Endothelial cell (in vitro differentiated cells): ENCODE results near the gene PRELP. TPM values are rescaled to one million over a fixed set of nuclear protein-coding genes. Genes with fewer than 3 reads are reported as not detected.

Source experiments
- DNase-seq: peaks from one replicate; pipeline ENCODE4 v3.0.0; 2021; ENCODE audit warnings: low spot score
- H3K27ac Mint-ChIP-seq: one replicate; pipeline ENCODE4 v1.8.0; 2021; ENCODE audit warnings: mixed read lengths, inconsistent platforms; ENCODE audit not compliant: unreplicated experiment
- H3K27me3 Mint-ChIP-seq: one replicate; pipeline ENCODE4 v1.8.0; 2021; ENCODE audit warnings: mild to moderate bottlenecking, moderate library complexity, mixed read lengths, inconsistent platforms; ENCODE audit not compliant: unreplicated experiment
- H3K36me3 Mint-ChIP-seq: one replicate; pipeline ENCODE4 v1.8.0; 2021; ENCODE audit warnings: mild to moderate bottlenecking, low read depth, mixed read lengths, inconsistent platforms; ENCODE audit not compliant: unreplicated experiment
- H3K4me1 Mint-ChIP-seq: one replicate; pipeline ENCODE4 v1.8.0; 2021; ENCODE audit warnings: mild to moderate bottlenecking, mixed read lengths, inconsistent platforms; ENCODE audit not compliant: unreplicated experiment
- H3K4me3 Mint-ChIP-seq: one replicate; pipeline ENCODE4 v1.8.0; 2021; ENCODE audit warnings: mild to moderate bottlenecking, mixed read lengths, inconsistent platforms; ENCODE audit not compliant: unreplicated experiment
- H3K9me3 Mint-ChIP-seq: one replicate; pipeline ENCODE4 v1.8.0; 2021; ENCODE audit warnings: mixed read lengths, inconsistent platforms; ENCODE audit not compliant: unreplicated experiment
- total RNA-seq: library from RNA; stranded (reverse); fragmentation: NEBNext Ultra II Directional; extraction: Animal tissue kit (Norgen Biotek cat#: 25700); gene quantifications from one replicate; pipeline ENCODE4 v1.2.1, GENCODE V29; 2021; ENCODE audit not compliant: unreplicated experiment
- TF ChIP-seq, protein P1 (sequence below): fragments of 200-600 bp; sonication (generic); IDR thresholded peaks from one replicate; pipeline ENCODE4 v1.5.0; 2021; ENCODE audit warnings: antibody characterized with exemption; ENCODE audit not compliant: unreplicated experiment

The PRELP gene
- total RNA-seq, 1 donor from 2014 or later, result 0.13 TPM

DNA sequence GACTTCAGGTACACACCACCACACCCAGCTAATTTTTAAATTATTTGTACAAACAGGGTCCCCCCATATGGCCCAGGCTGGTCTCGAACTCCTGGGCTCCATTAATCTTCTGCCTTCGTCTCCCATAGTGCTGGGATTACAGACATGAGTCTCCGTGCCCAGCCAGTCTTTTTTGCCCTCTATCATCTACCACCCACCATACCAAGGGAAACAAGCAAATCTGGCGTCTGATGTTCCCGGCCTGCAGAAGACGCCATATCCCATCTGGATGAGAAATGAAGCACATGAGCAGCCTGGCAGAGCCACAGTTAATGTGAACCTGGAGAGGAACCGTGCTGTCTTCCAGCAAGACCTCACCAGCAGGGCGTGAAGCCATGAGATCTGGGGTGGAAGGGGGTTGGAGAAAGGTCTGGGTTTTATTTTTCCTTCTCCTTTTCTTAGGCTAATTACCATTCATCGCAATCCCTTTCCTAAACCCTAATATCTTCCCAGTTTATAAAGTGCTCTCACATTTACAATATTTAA, 1.8 kb upstream of the PRELP start:
- H3K27ac Mint-ChIP-seq, result no peak overlapping the region
- TF ChIP-seq, protein P1, sequence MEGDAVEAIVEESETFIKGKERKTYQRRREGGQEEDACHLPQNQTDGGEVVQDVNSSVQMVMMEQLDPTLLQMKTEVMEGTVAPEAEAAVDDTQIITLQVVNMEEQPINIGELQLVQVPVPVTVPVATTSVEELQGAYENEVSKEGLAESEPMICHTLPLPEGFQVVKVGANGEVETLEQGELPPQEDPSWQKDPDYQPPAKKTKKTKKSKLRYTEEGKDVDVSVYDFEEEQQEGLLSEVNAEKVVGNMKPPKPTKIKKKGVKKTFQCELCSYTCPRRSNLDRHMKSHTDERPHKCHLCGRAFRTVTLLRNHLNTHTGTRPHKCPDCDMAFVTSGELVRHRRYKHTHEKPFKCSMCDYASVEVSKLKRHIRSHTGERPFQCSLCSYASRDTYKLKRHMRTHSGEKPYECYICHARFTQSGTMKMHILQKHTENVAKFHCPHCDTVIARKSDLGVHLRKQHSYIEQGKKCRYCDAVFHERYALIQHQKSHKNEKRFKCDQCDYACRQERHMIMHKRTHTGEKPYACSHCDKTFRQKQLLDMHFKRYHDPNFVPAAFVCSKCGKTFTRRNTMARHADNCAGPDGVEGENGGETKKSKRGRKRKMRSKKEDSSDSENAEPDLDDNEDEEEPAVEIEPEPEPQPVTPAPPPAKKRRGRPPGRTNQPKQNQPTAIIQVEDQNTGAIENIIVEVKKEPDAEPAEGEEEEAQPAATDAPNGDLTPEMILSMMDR, result no peak
- no peak for DNase-seq
- H3K9me3 Mint-ChIP-seq, result no peaks in the 10 kb centered on the region
- H3K4me1 Mint-ChIP-seq, result peaks cover 5% of the 10 kb centered on the region
- peaks cover 2% of the 10 kb centered on the region for H3K27me3 Mint-ChIP-seq
- no peak overlapping the region for H3K4me3 Mint-ChIP-seq
- no peaks in the 10 kb centered on the region for H3K36me3 Mint-ChIP-seq

DNA sequence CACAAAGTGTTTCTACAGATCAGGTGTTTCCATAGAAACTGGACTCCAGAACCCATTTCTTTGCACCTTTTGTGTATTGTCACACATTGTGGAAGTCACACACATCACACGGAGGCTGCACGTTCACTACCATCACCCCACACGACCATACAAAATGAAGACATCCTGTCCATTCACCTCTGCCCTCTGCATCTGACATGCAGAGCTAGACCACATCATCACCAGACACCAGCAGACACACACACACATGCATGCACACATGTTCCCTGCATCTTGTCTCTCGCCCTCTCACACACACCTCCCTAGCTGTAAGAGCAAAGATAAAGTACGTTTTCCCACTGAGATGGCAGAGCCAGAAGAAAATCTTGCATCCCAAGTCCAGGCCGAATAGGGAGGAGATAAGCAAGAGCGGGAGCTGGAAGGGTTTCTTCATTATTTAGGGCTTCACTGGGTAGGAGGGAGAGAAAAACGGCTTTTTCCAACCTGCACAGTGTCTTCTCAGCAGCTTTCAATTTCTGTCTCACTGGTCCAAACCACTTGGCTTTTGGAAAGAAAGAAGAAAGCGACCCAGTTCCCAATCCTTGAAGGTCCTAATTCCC, 709 bp downstream of the PRELP start:
- DNase-seq, result no peak
- H3K27me3 Mint-ChIP-seq, result peaks cover 6% of the 10 kb centered on the region
- no peaks in the 10 kb centered on the region for H3K9me3 Mint-ChIP-seq
- TF ChIP-seq, protein P1, result no peak
- H3K4me3 Mint-ChIP-seq, result no peak overlapping the region
- H3K27ac Mint-ChIP-seq, result no peak overlapping the region
- peaks cover 10% of the 10 kb centered on the region for H3K4me1 Mint-ChIP-seq
- H3K36me3 Mint-ChIP-seq, result peaks cover 2% of the 10 kb centered on the region

DNA sequence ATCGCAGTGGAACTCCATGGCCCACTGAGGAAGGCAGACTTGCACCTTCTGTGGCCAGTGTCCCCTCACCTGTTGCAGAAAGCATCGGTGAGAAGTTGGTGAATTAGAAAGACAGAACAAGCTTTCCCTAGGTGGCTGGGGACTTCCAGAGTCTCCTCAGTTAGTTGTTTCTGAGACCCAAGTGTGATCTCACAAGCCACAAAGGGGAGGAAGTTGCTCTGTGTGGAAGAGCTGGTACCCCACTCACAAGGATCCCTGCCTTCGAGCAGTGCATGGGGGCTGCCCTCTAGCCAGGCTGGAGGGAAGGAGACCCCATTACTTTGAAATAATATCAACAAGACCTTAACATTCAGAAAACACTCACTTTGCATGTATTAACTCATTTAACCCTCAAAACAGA, 2.1 kb downstream of the PRELP start:
- no peak overlapping the region for H3K27ac Mint-ChIP-seq
- H3K36me3 Mint-ChIP-seq, result peaks cover 3% of the 10 kb centered on the region
- no peak for DNase-seq
- H3K4me1 Mint-ChIP-seq, result peaks cover 10% of the 10 kb centered on the region
- H3K27me3 Mint-ChIP-seq, result peaks cover 6% of the 10 kb centered on the region
- TF ChIP-seq, protein P1, result no peak
- H3K9me3 Mint-ChIP-seq, result no peaks in the 10 kb centered on the region
- H3K4me3 Mint-ChIP-seq, result no peak overlapping the region

DNA sequence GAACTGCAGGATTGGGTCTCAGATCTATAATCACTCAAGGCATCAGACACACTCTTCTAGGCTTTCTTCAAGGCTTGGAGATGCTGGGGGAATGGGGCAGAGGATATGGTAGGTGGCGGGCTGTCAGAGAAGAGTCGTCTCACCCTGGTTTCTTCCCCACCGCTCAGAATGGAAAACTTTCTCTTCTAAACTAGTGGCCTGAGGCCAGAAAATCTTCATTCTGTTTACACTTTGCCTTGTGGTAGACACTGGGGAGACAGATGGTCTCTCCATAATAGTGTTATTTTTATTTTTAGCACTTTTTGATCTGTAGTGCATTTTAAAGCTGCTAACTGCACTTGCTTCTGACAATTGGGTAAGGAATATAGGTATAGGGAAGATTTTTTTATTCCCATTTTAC, 2.6 kb downstream of the PRELP start:
- H3K27me3 Mint-ChIP-seq, result peaks cover 6% of the 10 kb centered on the region
- TF ChIP-seq, protein P1, result no peak
- peaks cover 3% of the 10 kb centered on the region for H3K36me3 Mint-ChIP-seq
- no peak overlapping the region for H3K27ac Mint-ChIP-seq
- no peak overlapping the region for H3K4me3 Mint-ChIP-seq
- no peak for DNase-seq
- peaks cover 10% of the 10 kb centered on the region for H3K4me1 Mint-ChIP-seq
- H3K9me3 Mint-ChIP-seq, result no peaks in the 10 kb centered on the region

DNA sequence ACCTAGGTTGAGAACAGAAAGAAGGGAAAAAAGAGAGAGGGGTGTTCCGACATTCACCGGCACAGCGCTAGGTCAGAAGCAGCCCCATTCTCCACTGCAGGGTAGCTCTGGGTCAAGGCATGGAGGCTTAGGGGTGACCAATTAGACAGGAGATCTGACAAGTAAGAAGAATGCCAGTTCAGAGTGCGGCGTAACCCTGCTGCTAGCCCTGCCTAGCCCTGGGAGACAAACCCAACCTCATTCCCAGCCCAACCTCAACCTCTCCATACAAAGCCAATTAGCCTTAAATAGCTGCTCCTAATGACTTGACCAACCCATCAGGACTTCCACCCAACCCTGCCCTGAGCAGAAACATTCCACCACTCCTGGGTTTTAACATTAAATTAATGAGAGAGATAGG, 3.4 kb downstream of the PRELP start:
- no peaks in the 10 kb centered on the region for H3K9me3 Mint-ChIP-seq
- H3K4me3 Mint-ChIP-seq, result no peak overlapping the region
- peaks cover 10% of the 10 kb centered on the region for H3K4me1 Mint-ChIP-seq
- TF ChIP-seq, protein P1, result no peak
- H3K27me3 Mint-ChIP-seq, result peaks cover 6% of the 10 kb centered on the region
- peaks cover 3% of the 10 kb centered on the region for H3K36me3 Mint-ChIP-seq
- no peak overlapping the region for H3K27ac Mint-ChIP-seq
- no peak for DNase-seq
